HCT116 (cell line): ENCODE data around the gene ACMSD. TPM values are rescaled to one million over a fixed set of nuclear protein-coding genes. Genes with fewer than 3 reads are reported as not detected.
"Not testable (repeated sequence)": the region's sequence is repeated elsewhere in the genome, so short reads cannot be mapped to it uniquely, and the experiment has no call there.

ENCODE experiments used
- ATAC-seq: fragments of 200-7000 bp; cut with Tn5 transposase; 2 replicates; pipeline ENCODE4 v1.9.1; 2020; ENCODE audit warnings: mild to moderate bottlenecking, moderate library complexity
- BruUV-seq: library from RNA; stranded (reverse); fragments of 400-500 nt; replicated peaks from 2 replicates; lab custom pipeline; 2021; lab: Mats Ljungman, UMichigan
- CTCF ChIA-PET: fragments of 300-600 bp; sonication (Branson Sonifier 250); formaldehyde crosslinking; loops from one replicate; lab custom pipeline; 2021; ENCODE audit warnings: antibody characterized with exemption; lab: Charles Lee
- POLR2A ChIA-PET: fragments of 300-600, 350-600 bp; sonication (Branson Sonifier 250); formaldehyde crosslinking; loops from one replicate; lab custom pipeline; 2021; ENCODE audit warnings: antibody characterized with exemption; lab: Charles Lee
- RAD21 ChIA-PET, 2 experiments: fragments of 300-600 bp; sonication (Branson Sonifier 250); formaldehyde crosslinking; loops; one replicate each; lab custom pipeline; 2023; ENCODE audit warnings: low total read pairs in 2 of 2; ENCODE audit not compliant: uncharacterized antibody in 2 of 2, unreplicated experiment in 2 of 2, low non-redundant PET in 1 of 2; lab: Charles Lee
- DNase-seq: peaks from one replicate; pipeline ENCODE4 v3.0.0-alpha.2; 2010; ENCODE audit warnings: low read depth, low spot score
- H2AFZ ChIP-seq: fragments of 200-600 bp; shearing (Covaris generic), sonication (generic); 2 replicates; pipeline ENCODE4 v1.6.1; 2017; ENCODE audit warnings: low read depth, mixed run types, mixed read lengths, antibody characterized with exemption, low read length; ENCODE audit not compliant: poor library complexity, severe bottlenecking
- H3K27ac ChIP-seq: 2 replicates; pipeline ENCODE4 v1.5.1; 2012; ENCODE audit warnings: low read depth, low read length
- H3K27me3 ChIP-seq: fragments of 200-600 bp; sonication (generic); 2 replicates; pipeline ENCODE4 v1.6.1; 2016; ENCODE audit warnings: mixed run types, low read length, mixed read lengths; ENCODE audit not compliant: insufficient read depth
- H3K36me3 ChIP-seq, 2 experiments: fragments of 200-500 bp in 1 of 2; fragments of 200-600 bp in 1 of 2; sonication (Bioruptor generic) in 1 of 2; sonication (generic) in 1 of 2; 2 replicates each; pipeline versions ENCODE4 v1.5.1 to v1.6.1; 2014 to 2016; ENCODE audit warnings: low read length in 2 of 2, inconsistent platforms in 1 of 2, mixed read lengths in 1 of 2, mixed run types in 1 of 2; ENCODE audit not compliant: insufficient read depth in 2 of 2, control insufficient read depth in 1 of 2
- H3K4me1 ChIP-seq, 2 experiments: fragments of 200-600 bp in 1 of 2; sonication (generic) in 1 of 2; 2 replicates each; pipeline versions ENCODE4 v1.5.1 to v1.6.1; 2012 to 2017; ENCODE audit warnings: low read length in 2 of 2, inconsistent platforms in 1 of 2, mild to moderate bottlenecking in 1 of 2, mixed read lengths in 1 of 2, mixed run types in 1 of 2, moderate library complexity in 1 of 2; ENCODE audit not compliant: insufficient read depth in 2 of 2, control insufficient read depth in 1 of 2
- H3K4me2 ChIP-seq: fragments of 200-600 bp; sonication (generic); 2 replicates; pipeline ENCODE4 v1.6.1; 2017; ENCODE audit warnings: mixed run types, low read length, mixed read lengths
- H3K4me3 ChIP-seq, 2 experiments: fragments of 200-600 bp in 1 of 2; sonication (generic) in 1 of 2; replicated peaks in 1 of 2; 2 replicates each; pipeline ENCODE4 v1.5.1; 2011 to 2016; ENCODE audit warnings: low read length in 2 of 2, control low read depth in 1 of 2, low read depth in 1 of 2, mild to moderate bottlenecking in 1 of 2, mixed read lengths in 1 of 2, mixed run types in 1 of 2
- H3K79me2 ChIP-seq: fragments of 200-600 bp; sonication (generic); 2 replicates; pipeline ENCODE4 v1.6.1; 2017; ENCODE audit warnings: mild to moderate bottlenecking, mixed run types, low read length, moderate library complexity, mixed read lengths; ENCODE audit not compliant: insufficient read depth
- H3K9ac ChIP-seq: fragments of 200-600 bp; sonication (generic); 2 replicates; pipeline ENCODE4 v1.6.1; 2016; ENCODE audit warnings: low read length, mixed read lengths
- H3K9me2 ChIP-seq: fragments of 200-600 bp; sonication (generic), shearing (Covaris generic); 2 replicates; pipeline ENCODE4 v1.6.1; 2017; ENCODE audit warnings: mixed run types, mild to moderate bottlenecking, moderate library complexity; ENCODE audit not compliant: insufficient read depth
- H3K9me3 ChIP-seq, 2 experiments: fragments of 200-500 bp in 1 of 2; fragments of 200-600 bp in 1 of 2; sonication (Bioruptor generic) in 1 of 2; sonication (generic) in 1 of 2; 2 replicates each; pipeline ENCODE4 v1.6.1; 2014 to 2017; ENCODE audit warnings: low read length in 2 of 2, mixed read lengths in 2 of 2, inconsistent platforms in 1 of 2, low read depth in 1 of 2, mild to moderate bottlenecking in 1 of 2, mixed run types in 1 of 2, moderate library complexity in 1 of 2; ENCODE audit not compliant: control insufficient read depth in 1 of 2, insufficient read depth in 1 of 2
- H4K20me1 ChIP-seq: fragments of 200-600 bp; sonication (generic), shearing (Covaris generic); 2 replicates; pipeline ENCODE4 v1.6.1; 2017; ENCODE audit warnings: mixed run types, mild to moderate bottlenecking, moderate library complexity; ENCODE audit not compliant: insufficient read depth
- EGR1 ChIP-seq: IDR thresholded peaks from 2 replicates; pipeline ENCODE4 v1.6.1; 2012; ENCODE audit warnings: low read depth
- ELF1 ChIP-seq: IDR thresholded peaks from 2 replicates; pipeline ENCODE4 v1.6.1; 2012; ENCODE audit warnings: low read depth, borderline replicate concordance
- EZH2 ChIP-seq: fragments of 200-600 bp; sonication (generic); IDR thresholded peaks from 2 replicates; pipeline ENCODE4 v1.6.1; 2017; ENCODE audit warnings: antibody characterized with exemption, mixed run types
- POLR2AphosphoS5 ChIP-seq: IDR thresholded peaks from 2 replicates; pipeline ENCODE4 v1.6.1; 2011; ENCODE audit warnings: mild to moderate bottlenecking, low read depth, low read length, moderate library complexity
- RAD21 ChIP-seq: IDR thresholded peaks from 2 replicates; pipeline ENCODE4 v1.6.1; 2012; ENCODE audit warnings: low read depth, mild to moderate bottlenecking
- SIN3A ChIP-seq: IDR thresholded peaks from 2 replicates; pipeline ENCODE4 v1.6.1; 2012; ENCODE audit warnings: low read depth
- SP1 ChIP-seq: IDR thresholded peaks from 2 replicates; pipeline ENCODE4 v1.6.1; 2012; ENCODE audit warnings: low read depth
- intact Hi-C: fragments of 100-400 bp; cut with micrococcal nuclease; formaldehyde crosslinking; loops from 2 replicates; pipeline ENCODE4 v1.10.0; 2022
- total RNA-seq: library from RNA; stranded (reverse); gene quantifications from one replicate; pipeline ENCODE4 v1.2.1, GENCODE V29; 2021; ENCODE audit not compliant: unreplicated experiment

ACMSD gene
- total RNA-seq, 1 experiment from 2014 or later = not detected

DNA sequence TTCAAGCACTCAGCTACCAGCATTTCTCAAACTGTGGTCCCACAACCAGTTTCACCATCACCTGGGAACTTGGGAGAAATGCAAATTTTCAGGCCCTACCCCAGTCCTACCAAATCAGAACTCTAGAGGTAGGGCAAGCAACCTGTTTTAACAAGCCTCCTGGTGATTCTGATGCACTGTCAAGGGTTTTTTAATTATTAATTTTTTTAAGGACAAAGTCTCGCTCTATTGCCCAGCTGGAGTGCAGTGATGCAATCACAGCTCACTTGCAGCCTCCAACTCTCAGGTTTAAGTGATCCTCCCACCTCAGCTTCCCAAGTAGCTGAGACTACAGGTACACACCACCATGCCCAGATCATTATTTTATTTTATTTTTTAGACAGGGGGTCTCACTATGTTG lies 7.8 kb downstream of the ACMSD start:
- ChIA-PET POLR2A (no interaction called here), RAD21 (no interaction called here), CTCF (no interaction called here)
- Histone ChIP-seq H3K9ac (no peak overlapping the region), H3K4me3 (no peak overlapping the region), H3K4me1 (peaks cover 8% of the 10 kb centered on the region in 2 experiments; a peak in 2 of 4 replicates), H3K27me3 (no peaks in the 10 kb centered on the region), H3K9me2 (no peaks in the 10 kb centered on the region), H3K79me2 (no peaks in the 10 kb centered on the region), H3K36me3 (no peaks in the 10 kb centered on the region), H3K27ac (no peak overlapping the region), H3K4me2 (no peak overlapping the region), H3K9me3 (no peaks in the 10 kb centered on the region), H2AFZ (no peak overlapping the region), H4K20me1 (no peaks in the 10 kb centered on the region)
- no peak for TF ChIP-seq RAD21
- TF ChIP-seq ELF1 = no peak
- no peak for TF ChIP-seq SIN3A
- no peak for TF ChIP-seq EGR1
- TF ChIP-seq SP1 = no peak
- no peak for TF ChIP-seq POLR2AphosphoS5
- TF ChIP-seq EZH2 = no peak
- intact Hi-C loops = no loop called here
- ATAC-seq (no peak), DNase-seq (no peak)
- BruUV-seq = no TSS peak

DNA sequence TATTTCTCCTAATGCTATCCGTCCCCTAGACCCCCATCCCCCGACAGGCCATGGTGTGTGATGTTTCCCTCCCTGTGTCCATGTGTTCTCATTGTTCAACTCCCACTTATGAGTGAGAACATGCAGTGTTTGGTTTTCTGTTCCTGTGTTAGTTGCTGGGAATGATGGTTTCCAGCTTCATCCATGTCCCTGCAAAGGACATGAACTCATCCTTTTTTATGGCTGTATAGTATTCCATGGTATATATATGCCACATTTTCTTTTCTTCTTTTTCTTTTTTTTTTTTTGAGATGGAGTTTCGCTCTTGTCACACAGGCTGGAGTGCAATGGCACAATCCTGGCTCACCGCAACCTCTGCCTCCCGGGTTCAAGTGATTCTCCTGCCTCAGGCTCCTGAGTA lies 9.2 kb downstream of the ACMSD start:
- not testable (repeated sequence) for H3K4me1 ChIP-seq

More for the DNA sequence above, 9.2 kb downstream of the ACMSD start:
- H2AFZ ChIP-seq, H3K27me3 ChIP-seq, H3K9me3 ChIP-seq, intact Hi-C loops, H3K9me2 ChIP-seq, H3K9ac ChIP-seq, H3K27ac ChIP-seq, H3K4me2 ChIP-seq, CTCF ChIA-PET, POLR2A ChIA-PET, DNase-seq, H3K4me3 ChIP-seq, H3K79me2 ChIP-seq, RAD21 ChIA-PET, H4K20me1 ChIP-seq, ATAC-seq, BruUV-seq, H3K36me3 ChIP-seq: not testable (repeated sequence)
